HCT116 (cell line): ENCODE measurements around the gene PRKN. TPM values are rescaled to one million over a fixed set of nuclear protein-coding genes. Genes with fewer than 3 reads are reported as not detected.

Source experiments
- ATAC-seq: fragments of 200-7000 bp; cut with Tn5 transposase; 2 replicates; pipeline ENCODE4 v1.9.1; 2020; ENCODE audit warnings: mild to moderate bottlenecking, moderate library complexity
- BruUV-seq: library from RNA; stranded (reverse); fragments of 400-500 nt; replicated peaks from 2 replicates; lab custom pipeline; 2021; lab: Mats Ljungman, UMichigan
- CTCF ChIA-PET: fragments of 300-600 bp; sonication (Branson Sonifier 250); formaldehyde crosslinking; loops from one replicate; lab custom pipeline; 2021; ENCODE audit warnings: antibody characterized with exemption; lab: Charles Lee
- POLR2A ChIA-PET: fragments of 300-600, 350-600 bp; sonication (Branson Sonifier 250); formaldehyde crosslinking; loops from one replicate; lab custom pipeline; 2021; ENCODE audit warnings: antibody characterized with exemption; lab: Charles Lee
- RAD21 ChIA-PET, 2 experiments: fragments of 300-600 bp; sonication (Branson Sonifier 250); formaldehyde crosslinking; loops; one replicate each; lab custom pipeline; 2023; ENCODE audit warnings: low total read pairs in 2 of 2; ENCODE audit not compliant: uncharacterized antibody in 2 of 2, unreplicated experiment in 2 of 2, low non-redundant PET in 1 of 2; lab: Charles Lee
- DNase-seq: peaks from one replicate; pipeline ENCODE4 v3.0.0-alpha.2; 2010; ENCODE audit warnings: low read depth, low spot score
- H2AFZ ChIP-seq: fragments of 200-600 bp; shearing (Covaris generic), sonication (generic); 2 replicates; pipeline ENCODE4 v1.6.1; 2017; ENCODE audit warnings: low read depth, mixed run types, mixed read lengths, antibody characterized with exemption, low read length; ENCODE audit not compliant: poor library complexity, severe bottlenecking
- H3K27ac ChIP-seq: 2 replicates; pipeline ENCODE4 v1.5.1; 2012; ENCODE audit warnings: low read depth, low read length
- H3K27me3 ChIP-seq: fragments of 200-600 bp; sonication (generic); 2 replicates; pipeline ENCODE4 v1.6.1; 2016; ENCODE audit warnings: mixed run types, low read length, mixed read lengths; ENCODE audit not compliant: insufficient read depth
- H3K36me3 ChIP-seq, 2 experiments: fragments of 200-500 bp in 1 of 2; fragments of 200-600 bp in 1 of 2; sonication (Bioruptor generic) in 1 of 2; sonication (generic) in 1 of 2; 2 replicates each; pipeline versions ENCODE4 v1.5.1 to v1.6.1; 2014 to 2016; ENCODE audit warnings: low read length in 2 of 2, inconsistent platforms in 1 of 2, mixed read lengths in 1 of 2, mixed run types in 1 of 2; ENCODE audit not compliant: insufficient read depth in 2 of 2, control insufficient read depth in 1 of 2
- H3K4me1 ChIP-seq, 2 experiments: fragments of 200-600 bp in 1 of 2; sonication (generic) in 1 of 2; 2 replicates each; pipeline versions ENCODE4 v1.5.1 to v1.6.1; 2012 to 2017; ENCODE audit warnings: low read length in 2 of 2, inconsistent platforms in 1 of 2, mild to moderate bottlenecking in 1 of 2, mixed read lengths in 1 of 2, mixed run types in 1 of 2, moderate library complexity in 1 of 2; ENCODE audit not compliant: insufficient read depth in 2 of 2, control insufficient read depth in 1 of 2
- H3K4me2 ChIP-seq: fragments of 200-600 bp; sonication (generic); 2 replicates; pipeline ENCODE4 v1.6.1; 2017; ENCODE audit warnings: mixed run types, low read length, mixed read lengths
- H3K4me3 ChIP-seq, 2 experiments: fragments of 200-600 bp in 1 of 2; sonication (generic) in 1 of 2; replicated peaks in 1 of 2; 2 replicates each; pipeline ENCODE4 v1.5.1; 2011 to 2016; ENCODE audit warnings: low read length in 2 of 2, control low read depth in 1 of 2, low read depth in 1 of 2, mild to moderate bottlenecking in 1 of 2, mixed read lengths in 1 of 2, mixed run types in 1 of 2
- H3K79me2 ChIP-seq: fragments of 200-600 bp; sonication (generic); 2 replicates; pipeline ENCODE4 v1.6.1; 2017; ENCODE audit warnings: mild to moderate bottlenecking, mixed run types, low read length, moderate library complexity, mixed read lengths; ENCODE audit not compliant: insufficient read depth
- H3K9ac ChIP-seq: fragments of 200-600 bp; sonication (generic); 2 replicates; pipeline ENCODE4 v1.6.1; 2016; ENCODE audit warnings: low read length, mixed read lengths
- H3K9me2 ChIP-seq: fragments of 200-600 bp; sonication (generic), shearing (Covaris generic); 2 replicates; pipeline ENCODE4 v1.6.1; 2017; ENCODE audit warnings: mixed run types, mild to moderate bottlenecking, moderate library complexity; ENCODE audit not compliant: insufficient read depth
- H3K9me3 ChIP-seq, 2 experiments: fragments of 200-500 bp in 1 of 2; fragments of 200-600 bp in 1 of 2; sonication (Bioruptor generic) in 1 of 2; sonication (generic) in 1 of 2; 2 replicates each; pipeline ENCODE4 v1.6.1; 2014 to 2017; ENCODE audit warnings: low read length in 2 of 2, mixed read lengths in 2 of 2, inconsistent platforms in 1 of 2, low read depth in 1 of 2, mild to moderate bottlenecking in 1 of 2, mixed run types in 1 of 2, moderate library complexity in 1 of 2; ENCODE audit not compliant: control insufficient read depth in 1 of 2, insufficient read depth in 1 of 2
- H4K20me1 ChIP-seq: fragments of 200-600 bp; sonication (generic), shearing (Covaris generic); 2 replicates; pipeline ENCODE4 v1.6.1; 2017; ENCODE audit warnings: mixed run types, mild to moderate bottlenecking, moderate library complexity; ENCODE audit not compliant: insufficient read depth
- POLR2AphosphoS5 ChIP-seq: IDR thresholded peaks from 2 replicates; pipeline ENCODE4 v1.6.1; 2011; ENCODE audit warnings: mild to moderate bottlenecking, low read depth, low read length, moderate library complexity
- ZNF274 ChIP-seq: fragments of 200-500 bp; sonication (Bioruptor generic); IDR thresholded peaks from 2 replicates; pipeline ENCODE4 v1.6.1; 2014; ENCODE audit warnings: mild to moderate bottlenecking, low read depth, low read length, inconsistent platforms
- intact Hi-C: fragments of 100-400 bp; cut with micrococcal nuclease; formaldehyde crosslinking; loops from 2 replicates; pipeline ENCODE4 v1.10.0; 2022
- total RNA-seq: library from RNA; stranded (reverse); gene quantifications from one replicate; pipeline ENCODE4 v1.2.1, GENCODE V29; 2021; ENCODE audit not compliant: unreplicated experiment
- TF ChIP-seq, protein P1 (sequence below): IDR thresholded peaks from 2 replicates; pipeline ENCODE4 v1.6.1; 2011; ENCODE audit warnings: mild to moderate bottlenecking, low read length, moderate library complexity; ENCODE audit not compliant: insufficient replicate concordance; ENCODE audit errors: extremely low read depth
- TF ChIP-seq, protein P2 (sequence below), 3 experiments: fragments of 200-600 bp in 1 of 3; sonication (generic) in 1 of 3; IDR thresholded peaks in 2 of 3; conservative IDR thresholded peaks in 1 of 3; 2 replicates each; pipeline ENCODE4 v1.5.1; 2012 to 2017; ENCODE audit warnings: low read depth in 2 of 3, low read length in 2 of 3, antibody characterized with exemption in 1 of 3, borderline replicate concordance in 1 of 3, control low read depth in 1 of 3, mild to moderate bottlenecking in 1 of 3, mixed read lengths in 1 of 3, mixed run types in 1 of 3, moderate library complexity in 1 of 3; ENCODE audit not compliant: insufficient read depth in 1 of 3

Gene PRKN
- total RNA-seq, 1 experiment from 2014 or later, result 2.6 TPM

DNA sequence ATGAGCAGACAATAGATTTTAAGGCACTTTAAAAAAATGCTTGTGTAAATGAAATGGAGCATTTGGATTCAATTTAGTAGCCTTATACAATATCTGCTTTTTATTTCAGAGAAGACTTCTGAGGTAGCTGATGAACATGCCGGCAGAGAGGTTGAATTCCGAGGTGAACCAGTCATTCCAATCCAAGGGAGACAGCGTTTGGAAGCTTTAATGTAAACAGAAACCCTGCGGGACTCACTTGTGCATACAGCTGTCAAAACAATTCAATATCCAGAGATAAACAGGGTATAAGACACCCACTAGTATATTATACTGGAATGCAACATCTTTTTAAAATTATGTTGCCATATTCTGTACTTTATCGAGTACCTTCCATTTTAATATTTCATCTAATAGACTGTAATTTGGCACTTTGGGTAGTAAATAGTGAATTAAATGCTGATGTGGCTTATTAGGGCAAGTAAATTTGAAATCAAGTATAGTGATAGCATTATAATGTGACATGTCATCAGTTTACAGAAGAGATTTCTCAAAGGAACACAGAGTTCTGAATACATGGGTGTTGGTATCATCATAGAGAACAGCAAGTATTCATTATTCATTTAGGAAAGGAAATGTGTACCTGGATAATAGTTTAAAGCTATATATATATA is 347.7 kb downstream of the PRKN start:
- CTCF ChIA-PET, result no interaction called here
- RAD21 ChIA-PET, result no interaction called here
- POLR2A ChIA-PET, result no interaction called here
- no peaks in the 10 kb centered on the region for H3K9me2 ChIP-seq
- TF ChIP-seq, protein P1, sequence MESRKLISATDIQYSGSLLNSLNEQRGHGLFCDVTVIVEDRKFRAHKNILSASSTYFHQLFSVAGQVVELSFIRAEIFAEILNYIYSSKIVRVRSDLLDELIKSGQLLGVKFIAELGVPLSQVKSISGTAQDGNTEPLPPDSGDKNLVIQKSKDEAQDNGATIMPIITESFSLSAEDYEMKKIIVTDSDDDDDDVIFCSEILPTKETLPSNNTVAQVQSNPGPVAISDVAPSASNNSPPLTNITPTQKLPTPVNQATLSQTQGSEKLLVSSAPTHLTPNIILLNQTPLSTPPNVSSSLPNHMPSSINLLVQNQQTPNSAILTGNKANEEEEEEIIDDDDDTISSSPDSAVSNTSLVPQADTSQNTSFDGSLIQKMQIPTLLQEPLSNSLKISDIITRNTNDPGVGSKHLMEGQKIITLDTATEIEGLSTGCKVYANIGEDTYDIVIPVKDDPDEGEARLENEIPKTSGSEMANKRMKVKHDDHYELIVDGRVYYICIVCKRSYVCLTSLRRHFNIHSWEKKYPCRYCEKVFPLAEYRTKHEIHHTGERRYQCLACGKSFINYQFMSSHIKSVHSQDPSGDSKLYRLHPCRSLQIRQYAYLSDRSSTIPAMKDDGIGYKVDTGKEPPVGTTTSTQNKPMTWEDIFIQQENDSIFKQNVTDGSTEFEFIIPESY, result no peak
- TF ChIP-seq, protein P2, sequence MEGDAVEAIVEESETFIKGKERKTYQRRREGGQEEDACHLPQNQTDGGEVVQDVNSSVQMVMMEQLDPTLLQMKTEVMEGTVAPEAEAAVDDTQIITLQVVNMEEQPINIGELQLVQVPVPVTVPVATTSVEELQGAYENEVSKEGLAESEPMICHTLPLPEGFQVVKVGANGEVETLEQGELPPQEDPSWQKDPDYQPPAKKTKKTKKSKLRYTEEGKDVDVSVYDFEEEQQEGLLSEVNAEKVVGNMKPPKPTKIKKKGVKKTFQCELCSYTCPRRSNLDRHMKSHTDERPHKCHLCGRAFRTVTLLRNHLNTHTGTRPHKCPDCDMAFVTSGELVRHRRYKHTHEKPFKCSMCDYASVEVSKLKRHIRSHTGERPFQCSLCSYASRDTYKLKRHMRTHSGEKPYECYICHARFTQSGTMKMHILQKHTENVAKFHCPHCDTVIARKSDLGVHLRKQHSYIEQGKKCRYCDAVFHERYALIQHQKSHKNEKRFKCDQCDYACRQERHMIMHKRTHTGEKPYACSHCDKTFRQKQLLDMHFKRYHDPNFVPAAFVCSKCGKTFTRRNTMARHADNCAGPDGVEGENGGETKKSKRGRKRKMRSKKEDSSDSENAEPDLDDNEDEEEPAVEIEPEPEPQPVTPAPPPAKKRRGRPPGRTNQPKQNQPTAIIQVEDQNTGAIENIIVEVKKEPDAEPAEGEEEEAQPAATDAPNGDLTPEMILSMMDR (IDR thresholded peaks at IDR 0.05 in 2 of 3, conservative IDR thresholded peaks at IDR 0.05 in 1 of 3; ENCODE audit: borderline replicate concordance in 1 of 3, insufficient read depth in 1 of 3, low read depth in 2 of 3, low read length in 2 of 3), result no peak
- TF ChIP-seq ZNF274 (no peak), POLR2AphosphoS5 (no peak)
- intact Hi-C loops, result no loop called here
- H4K20me1 ChIP-seq, result no peaks in the 10 kb centered on the region
- no peak overlapping the region for H2AFZ ChIP-seq
- H3K79me2 ChIP-seq, result no peaks in the 10 kb centered on the region
- ATAC-seq, result no peak
- H3K27ac ChIP-seq, result no peak overlapping the region
- H3K27me3 ChIP-seq, result no peaks in the 10 kb centered on the region
- H3K36me3 ChIP-seq, result no peaks in the 10 kb centered on the region
- H3K4me3 ChIP-seq, result no peak overlapping the region
- no TSS peak for BruUV-seq
- H3K9ac ChIP-seq, result no peak overlapping the region
- no peaks in the 10 kb centered on the region for H3K9me3 ChIP-seq
- H3K4me2 ChIP-seq, result no peak overlapping the region
- no peaks in the 10 kb centered on the region for H3K4me1 ChIP-seq
- no peak for DNase-seq
